WI38 (cell line): Measurements from ENCODE around the gene PRRG2.

Experiments
- H3K4me3 ChIP-seq: 2 replicates; pipeline ENCODE4 v1.5.1; 2011; ENCODE audit warnings: low read depth, mild to moderate bottlenecking, control low read depth, low read length
- CTCF ChIP-seq: IDR thresholded peaks from 2 replicates; pipeline ENCODE4 v1.5.1; 2012; ENCODE audit warnings: low read depth, mild to moderate bottlenecking, control low read depth, low read length

PRRG2 gene

GRCh38 chr19:49558591-49558990 is 22.5 kb upstream of the PRRG2 start:
- no peak overlapping the region for H3K4me3 ChIP-seq
- no peak for TF ChIP-seq CTCF

- H3K4me3 ChIP-seq = no peak overlapping the region
- TF ChIP-seq CTCF = no peak
Measured at GRCh38 chr19:49559443-49559842, 21.7 kb upstream of the PRRG2 start.

GRCh38 chr19:49559928-49560327 is 21.2 kb upstream of the PRRG2 start:
- no peak for TF ChIP-seq CTCF
- H3K4me3 ChIP-seq = no peak overlapping the region

GRCh38 chr19:49560358-49560900 is 20.7 kb upstream of the PRRG2 start:
- H3K4me3 ChIP-seq = no peak overlapping the region
- TF ChIP-seq CTCF = no peak

GRCh38 chr19:49564616-49565045 is 16.5 kb upstream of the PRRG2 start:
- no peak overlapping the region for H3K4me3 ChIP-seq
- no peak for TF ChIP-seq CTCF

GRCh38 chr19:49565261-49565660 is 15.9 kb upstream of the PRRG2 start:
- no peak for TF ChIP-seq CTCF
- H3K4me3 ChIP-seq = no peak overlapping the region

GRCh38 chr19:49566302-49566701 is 14.8 kb upstream of the PRRG2 start:
- no peak overlapping the region for H3K4me3 ChIP-seq
- TF ChIP-seq CTCF = no peak
